ENCODE results near the gene WDFY2. TPM values are rescaled to one million over a fixed set of nuclear protein-coding genes. Genes with fewer than 3 reads are reported as not detected.

The WDFY2 gene
- total RNA-seq, 1 experiment from 2014 or later, result 45.5 TPM

GRCh38 chr13:51704399-51705313 is 120.4 kb downstream of the WDFY2 start:
- TF ChIP-seq EZH2 (IDR thresholded peaks at IDR 0.05; ENCODE audit: borderline replicate concordance, low read depth, low read length, poor library complexity, severe bottlenecking) (no peak), CTCF (conservative IDR thresholded peaks at IDR 0.05; ENCODE audit: low read depth, low read length) (no peak)
- H3K36me3 ChIP-seq (ENCODE audit: insufficient read depth, low read length, poor library complexity, severe bottlenecking), result peaks cover 31% of the 10 kb centered on the region
- BruUV-seq (replicated peaks), result no TSS peak
- H3K27ac ChIP-seq (ENCODE audit: low read depth, low read length, poor library complexity, severe bottlenecking), result no peak overlapping the region
- no peak for DNase-seq (ENCODE audit: low spot score)
- no peak overlapping the region for H3K4me3 ChIP-seq (ENCODE audit: low read depth, low read length, poor library complexity, severe bottlenecking)
- no peaks in the 10 kb centered on the region for H3K27me3 ChIP-seq (replicated peaks; ENCODE audit: insufficient read depth, low read depth, low read length, poor library complexity)
- intact Hi-C loops (cut with micrococcal nuclease; ENCODE audit: unreplicated experiment), result no loop called here
- ChIA-PET CTCF (no interaction called here), POLR2A (ENCODE audit: low non-redundant PET) (no interaction called here)
- H3K4me1 ChIP-seq (ENCODE audit: insufficient read depth, low read length, poor library complexity, severe bottlenecking), result no peaks in the 10 kb centered on the region
- H3K9me3 ChIP-seq (ENCODE audit: low read depth, low read length, poor library complexity, severe bottlenecking), result no peaks in the 10 kb centered on the region

GRCh38 chr13:51707461-51707860 is 123.2 kb downstream of the WDFY2 start:
- H3K36me3 ChIP-seq (ENCODE audit: insufficient read depth, low read length, poor library complexity, severe bottlenecking), result peaks cover 31% of the 10 kb centered on the region
- intact Hi-C loops (cut with micrococcal nuclease; ENCODE audit: unreplicated experiment), result no loop called here
- TF ChIP-seq EZH2 (IDR thresholded peaks at IDR 0.05; ENCODE audit: borderline replicate concordance, low read depth, low read length, poor library complexity, severe bottlenecking), result no peak
- no peak for TF ChIP-seq CTCF (conservative IDR thresholded peaks at IDR 0.05; ENCODE audit: low read depth, low read length)
- BruUV-seq (replicated peaks), result TSS peak; percentile 1
- CTCF ChIA-PET, result no interaction called here
- POLR2A ChIA-PET (ENCODE audit: low non-redundant PET), result no interaction called here
- H3K9me3 ChIP-seq (ENCODE audit: low read depth, low read length, poor library complexity, severe bottlenecking), result no peaks in the 10 kb centered on the region
- no peak overlapping the region for H3K27ac ChIP-seq (ENCODE audit: low read depth, low read length, poor library complexity, severe bottlenecking)
- no peak for DNase-seq (ENCODE audit: low spot score)
- no peak overlapping the region for H3K4me3 ChIP-seq (ENCODE audit: low read depth, low read length, poor library complexity, severe bottlenecking)
- no peaks in the 10 kb centered on the region for H3K27me3 ChIP-seq (replicated peaks; ENCODE audit: insufficient read depth, low read depth, low read length, poor library complexity)
- no peaks in the 10 kb centered on the region for H3K4me1 ChIP-seq (ENCODE audit: insufficient read depth, low read length, poor library complexity, severe bottlenecking)

- H3K36me3 ChIP-seq (ENCODE audit: insufficient read depth, low read length, poor library complexity, severe bottlenecking), result no peaks in the 10 kb centered on the region
- POLR2A ChIA-PET (ENCODE audit: low non-redundant PET), result no interaction called here
Observed at GRCh38 chr13:51713807-51714206, 129.5 kb downstream of the WDFY2 start.

More at GRCh38 chr13:51713807-51714206, 129.5 kb downstream of the WDFY2 start:
- CTCF ChIA-PET, result no interaction called here
- Histone ChIP-seq H3K9me3 (ENCODE audit: low read depth, low read length, poor library complexity, severe bottlenecking) (no peaks in the 10 kb centered on the region), H3K27ac (ENCODE audit: low read depth, low read length, poor library complexity, severe bottlenecking) (no peak overlapping the region), H3K27me3 (replicated peaks; ENCODE audit: insufficient read depth, low read depth, low read length, poor library complexity) (no peaks in the 10 kb centered on the region), H3K4me1 (ENCODE audit: insufficient read depth, low read length, poor library complexity, severe bottlenecking) (no peaks in the 10 kb centered on the region), H3K4me3 (ENCODE audit: low read depth, low read length, poor library complexity, severe bottlenecking) (no peak overlapping the region)
- TF ChIP-seq EZH2 (IDR thresholded peaks at IDR 0.05; ENCODE audit: borderline replicate concordance, low read depth, low read length, poor library complexity, severe bottlenecking) (no peak), CTCF (conservative IDR thresholded peaks at IDR 0.05; ENCODE audit: low read depth, low read length) (no peak)
- intact Hi-C loops (cut with micrococcal nuclease; ENCODE audit: unreplicated experiment), result no loop called here
- BruUV-seq (replicated peaks), result no TSS peak
- DNase-seq (ENCODE audit: low spot score), result no peak
